GM18868 (cell line): Measurements from ENCODE around the gene FBXW7.
A peak's percentile ranks its signal among the peaks of the same experiment; 100 is the strongest.

ENCODE experiments used
- ATAC-seq: cut with Tn5 transposase; IDR thresholded peaks from one replicate; pipeline ENCODE4 v1.9.1; 2021; ENCODE audit warnings: mild to moderate bottlenecking, moderate library complexity; ENCODE audit not compliant: unreplicated experiment

FBXW7 gene

GRCh38 chr4:152346526-152346925, 189.4 kb downstream of the FBXW7 start:
- ATAC-seq = no peak

- no peak for ATAC-seq
These were observed 191.9 kb downstream of the FBXW7 start for GRCh38 chr4:152344001-152344400.

GRCh38 chr4:152342293-152342692, 193.6 kb downstream of the FBXW7 start:
- ATAC-seq = no peak

- no peak for ATAC-seq
These were observed 195.1 kb downstream of the FBXW7 start for GRCh38 chr4:152340818-152341217.

- ATAC-seq = no peak
These were observed 196.3 kb downstream of the FBXW7 start for GRCh38 chr4:152339576-152339975.

- no peak for ATAC-seq
These were observed 201.0 kb downstream of the FBXW7 start for GRCh38 chr4:152334931-152335330.

GRCh38 chr4:152331042-152331441, 204.8 kb downstream of the FBXW7 start:
- ATAC-seq = no peak

GRCh38 chr4:152328582-152328981, 207.3 kb downstream of the FBXW7 start:
- ATAC-seq = no peak

GRCh38 chr4:152327606-152328453, 208.1 kb downstream of the FBXW7 start:
- no peak for ATAC-seq

- no peak for ATAC-seq
These were observed 210.1 kb downstream of the FBXW7 start for GRCh38 chr4:152325831-152326230.

GRCh38 chr4:152323221-152323620, 212.7 kb downstream of the FBXW7 start:
- ATAC-seq = no peak

GRCh38 chr4:152322656-152323055, 213.2 kb downstream of the FBXW7 start:
- ATAC-seq = no peak

GRCh38 chr4:152321923-152322322, 214.0 kb downstream of the FBXW7 start:
- no peak for ATAC-seq

- ATAC-seq = no peak
These were observed 214.5 kb downstream of the FBXW7 start for GRCh38 chr4:152321398-152321797.

GRCh38 chr4:152316969-152317368, 218.9 kb downstream of the FBXW7 start:
- no peak for ATAC-seq

GRCh38 chr4:152310257-152310656, 225.6 kb downstream of the FBXW7 start:
- ATAC-seq = no peak

GRCh38 chr4:152309418-152309817, 226.5 kb downstream of the FBXW7 start:
- no peak for ATAC-seq

- no peak for ATAC-seq
These were observed 226.9 kb downstream of the FBXW7 start for GRCh38 chr4:152308951-152309350.

- ATAC-seq = no peak
These were observed 228.2 kb downstream of the FBXW7 start for GRCh38 chr4:152307669-152308068.

GRCh38 chr4:152306541-152306940, 229.4 kb downstream of the FBXW7 start:
- ATAC-seq = no peak

- peak; percentile 89 for ATAC-seq
These were observed 231.7 kb downstream of the FBXW7 start for GRCh38 chr4:152304220-152304619.

- ATAC-seq = no peak
These were observed 234.5 kb downstream of the FBXW7 start for GRCh38 chr4:152301381-152301780.

GRCh38 chr4:152299553-152299952, 236.3 kb downstream of the FBXW7 start:
- no peak for ATAC-seq
